ENCODE measurements around the gene TRIM54.

DNA sequence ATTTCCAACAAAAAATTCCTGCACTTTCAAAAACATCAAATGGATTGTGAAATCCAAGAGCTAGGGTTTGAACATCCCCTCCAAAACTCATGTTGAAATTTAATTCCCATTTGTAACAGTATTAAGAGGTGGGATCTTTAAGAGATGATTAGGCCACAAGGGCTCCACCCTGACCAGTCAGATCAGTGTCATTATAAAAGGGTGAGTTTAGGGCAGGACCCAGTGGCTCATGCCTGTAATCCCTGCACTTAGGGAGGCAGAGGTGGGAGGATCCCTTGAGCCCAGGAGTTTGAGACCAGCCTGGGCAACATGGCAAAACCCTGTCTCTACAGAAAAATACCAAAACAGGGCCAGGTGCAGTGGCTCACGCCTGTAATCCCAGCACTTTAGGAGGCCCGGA, 65.4 kb downstream of the TRIM54 start:
- TF ChIP-seq, protein P1, sequence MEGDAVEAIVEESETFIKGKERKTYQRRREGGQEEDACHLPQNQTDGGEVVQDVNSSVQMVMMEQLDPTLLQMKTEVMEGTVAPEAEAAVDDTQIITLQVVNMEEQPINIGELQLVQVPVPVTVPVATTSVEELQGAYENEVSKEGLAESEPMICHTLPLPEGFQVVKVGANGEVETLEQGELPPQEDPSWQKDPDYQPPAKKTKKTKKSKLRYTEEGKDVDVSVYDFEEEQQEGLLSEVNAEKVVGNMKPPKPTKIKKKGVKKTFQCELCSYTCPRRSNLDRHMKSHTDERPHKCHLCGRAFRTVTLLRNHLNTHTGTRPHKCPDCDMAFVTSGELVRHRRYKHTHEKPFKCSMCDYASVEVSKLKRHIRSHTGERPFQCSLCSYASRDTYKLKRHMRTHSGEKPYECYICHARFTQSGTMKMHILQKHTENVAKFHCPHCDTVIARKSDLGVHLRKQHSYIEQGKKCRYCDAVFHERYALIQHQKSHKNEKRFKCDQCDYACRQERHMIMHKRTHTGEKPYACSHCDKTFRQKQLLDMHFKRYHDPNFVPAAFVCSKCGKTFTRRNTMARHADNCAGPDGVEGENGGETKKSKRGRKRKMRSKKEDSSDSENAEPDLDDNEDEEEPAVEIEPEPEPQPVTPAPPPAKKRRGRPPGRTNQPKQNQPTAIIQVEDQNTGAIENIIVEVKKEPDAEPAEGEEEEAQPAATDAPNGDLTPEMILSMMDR (IDR thresholded peaks at IDR 0.05): no peak
- TF ChIP-seq, protein P2, sequence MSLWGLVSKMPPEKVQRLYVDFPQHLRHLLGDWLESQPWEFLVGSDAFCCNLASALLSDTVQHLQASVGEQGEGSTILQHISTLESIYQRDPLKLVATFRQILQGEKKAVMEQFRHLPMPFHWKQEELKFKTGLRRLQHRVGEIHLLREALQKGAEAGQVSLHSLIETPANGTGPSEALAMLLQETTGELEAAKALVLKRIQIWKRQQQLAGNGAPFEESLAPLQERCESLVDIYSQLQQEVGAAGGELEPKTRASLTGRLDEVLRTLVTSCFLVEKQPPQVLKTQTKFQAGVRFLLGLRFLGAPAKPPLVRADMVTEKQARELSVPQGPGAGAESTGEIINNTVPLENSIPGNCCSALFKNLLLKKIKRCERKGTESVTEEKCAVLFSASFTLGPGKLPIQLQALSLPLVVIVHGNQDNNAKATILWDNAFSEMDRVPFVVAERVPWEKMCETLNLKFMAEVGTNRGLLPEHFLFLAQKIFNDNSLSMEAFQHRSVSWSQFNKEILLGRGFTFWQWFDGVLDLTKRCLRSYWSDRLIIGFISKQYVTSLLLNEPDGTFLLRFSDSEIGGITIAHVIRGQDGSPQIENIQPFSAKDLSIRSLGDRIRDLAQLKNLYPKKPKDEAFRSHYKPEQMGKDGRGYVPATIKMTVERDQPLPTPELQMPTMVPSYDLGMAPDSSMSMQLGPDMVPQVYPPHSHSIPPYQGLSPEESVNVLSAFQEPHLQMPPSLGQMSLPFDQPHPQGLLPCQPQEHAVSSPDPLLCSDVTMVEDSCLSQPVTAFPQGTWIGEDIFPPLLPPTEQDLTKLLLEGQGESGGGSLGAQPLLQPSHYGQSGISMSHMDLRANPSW (CRISPR knock-in tag; conservative IDR thresholded peaks at IDR 0.05; ENCODE audit: low read depth): no peak
- TF ChIP-seq, protein P3, sequence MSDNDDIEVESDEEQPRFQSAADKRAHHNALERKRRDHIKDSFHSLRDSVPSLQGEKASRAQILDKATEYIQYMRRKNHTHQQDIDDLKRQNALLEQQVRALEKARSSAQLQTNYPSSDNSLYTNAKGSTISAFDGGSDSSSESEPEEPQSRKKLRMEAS (CRISPR knock-in tag; IDR thresholded peaks at IDR 0.05): no peak
- no peak for TF ChIP-seq ESRRA (CRISPR knock-in tag; IDR thresholded peaks at IDR 0.05; ENCODE audit: borderline replicate concordance)
- TF ChIP-seq FOXK1 (CRISPR knock-in tag; IDR thresholded peaks at IDR 0.05): no peak
